GM06990 (cell line): Measurements from ENCODE around the gene ARHGAP24.

Experiments used
- DNase-seq: peaks from one replicate; pipeline ENCODE4 v3.0.0-alpha.2; 2011; ENCODE audit not compliant: insufficient read length; ENCODE audit errors: extremely low read depth
- H3K27me3 ChIP-seq: replicated peaks from 2 replicates; pipeline ENCODE4 v1.6.0; 2011; ENCODE audit warnings: low read length; ENCODE audit not compliant: control insufficient read depth, insufficient read depth
- H3K36me3 ChIP-seq: 2 replicates; pipeline ENCODE4 v1.5.1; 2011; ENCODE audit warnings: low read length; ENCODE audit not compliant: control insufficient read depth, insufficient read depth
- H3K4me3 ChIP-seq: replicated peaks from 2 replicates; pipeline ENCODE4 v1.5.1; 2011; ENCODE audit warnings: low read depth, mild to moderate bottlenecking, control low read depth, low read length
- TF ChIP-seq, protein P1 (sequence below): IDR thresholded peaks from 2 replicates; pipeline ENCODE4 v1.5.1; 2011; ENCODE audit warnings: low read length, control low read depth, mild to moderate bottlenecking, inconsistent platforms; ENCODE audit not compliant: insufficient read depth, poor library complexity, severe bottlenecking

The ARHGAP24 gene

DNA sequence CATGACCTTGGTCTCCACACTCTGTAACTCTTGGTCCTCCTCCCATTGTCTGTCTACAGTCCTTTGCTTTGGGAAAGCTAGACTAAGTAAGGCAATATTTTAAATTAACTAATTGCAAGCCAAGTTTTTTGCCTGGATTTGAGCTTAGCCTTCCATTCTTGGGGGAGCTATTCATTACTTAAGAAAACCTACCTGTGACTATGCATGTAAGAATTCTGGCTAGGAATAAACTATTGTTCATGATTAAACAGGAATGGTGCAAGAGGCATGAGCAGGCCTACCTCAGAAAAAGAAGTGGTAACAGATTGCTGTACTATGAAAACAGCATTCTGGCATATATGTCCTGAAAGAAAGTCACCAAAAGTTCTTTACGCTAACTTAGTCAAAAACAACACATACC lies 575.5 kb downstream of the ARHGAP24 start:
- no peak overlapping the region for H3K4me3 ChIP-seq
- H3K27me3 ChIP-seq, result no peaks in the 10 kb centered on the region
- no peaks in the 10 kb centered on the region for H3K36me3 ChIP-seq
- TF ChIP-seq, protein P1, sequence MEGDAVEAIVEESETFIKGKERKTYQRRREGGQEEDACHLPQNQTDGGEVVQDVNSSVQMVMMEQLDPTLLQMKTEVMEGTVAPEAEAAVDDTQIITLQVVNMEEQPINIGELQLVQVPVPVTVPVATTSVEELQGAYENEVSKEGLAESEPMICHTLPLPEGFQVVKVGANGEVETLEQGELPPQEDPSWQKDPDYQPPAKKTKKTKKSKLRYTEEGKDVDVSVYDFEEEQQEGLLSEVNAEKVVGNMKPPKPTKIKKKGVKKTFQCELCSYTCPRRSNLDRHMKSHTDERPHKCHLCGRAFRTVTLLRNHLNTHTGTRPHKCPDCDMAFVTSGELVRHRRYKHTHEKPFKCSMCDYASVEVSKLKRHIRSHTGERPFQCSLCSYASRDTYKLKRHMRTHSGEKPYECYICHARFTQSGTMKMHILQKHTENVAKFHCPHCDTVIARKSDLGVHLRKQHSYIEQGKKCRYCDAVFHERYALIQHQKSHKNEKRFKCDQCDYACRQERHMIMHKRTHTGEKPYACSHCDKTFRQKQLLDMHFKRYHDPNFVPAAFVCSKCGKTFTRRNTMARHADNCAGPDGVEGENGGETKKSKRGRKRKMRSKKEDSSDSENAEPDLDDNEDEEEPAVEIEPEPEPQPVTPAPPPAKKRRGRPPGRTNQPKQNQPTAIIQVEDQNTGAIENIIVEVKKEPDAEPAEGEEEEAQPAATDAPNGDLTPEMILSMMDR, result no peak
- DNase-seq, result no peak
